Measurements from ENCODE around the gene SPI1. TPM values are rescaled to one million over a fixed set of nuclear protein-coding genes. Genes with fewer than 3 reads are reported as not detected.

SPI1 gene
- total and polyA plus RNA-seq, 2 experiments from 2014 or later = 0.13 to 2.0 TPM

DNA sequence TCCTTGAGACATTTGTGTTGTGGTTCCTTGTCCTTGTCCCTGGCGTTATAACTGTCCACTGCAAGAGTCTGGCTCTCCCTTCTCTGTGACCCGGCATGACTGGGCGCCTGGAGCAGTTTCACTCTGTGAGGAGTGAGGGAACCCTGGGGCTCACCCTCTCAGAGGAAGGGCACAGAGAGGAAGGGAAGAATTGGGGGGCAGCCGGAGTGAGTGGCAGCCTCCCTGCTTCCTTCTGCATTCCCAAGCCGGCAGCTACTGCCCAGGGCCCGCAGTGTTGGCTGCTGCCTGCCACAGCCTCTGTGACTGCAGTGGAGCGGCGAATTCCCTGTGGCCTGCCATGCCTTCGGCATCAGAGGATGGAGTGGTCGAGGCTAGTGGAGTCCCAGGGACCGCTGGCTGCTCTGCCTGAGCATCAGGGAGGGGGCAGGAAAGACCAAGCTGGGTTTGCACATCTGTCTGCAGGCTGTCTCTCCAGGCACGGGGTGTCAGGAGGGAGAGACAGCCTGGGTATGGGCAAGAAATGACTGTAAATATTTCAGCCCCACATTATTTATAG, 48.8 kb downstream of the SPI1 start:
- H3K4me1 ChIP-seq (ENCODE audit: insufficient read depth) = no peaks in the 10 kb centered on the region
- no peaks in the 10 kb centered on the region for H3K27me3 ChIP-seq
- no peak overlapping the region for H2AFZ ChIP-seq
- H4K20me1 ChIP-seq (ENCODE audit: insufficient read depth, poor library complexity, severe bottlenecking) = no peaks in the 10 kb centered on the region
- no peak overlapping the region for H3K27ac ChIP-seq
- H3K36me3 ChIP-seq (replicated peaks; ENCODE audit: insufficient read depth, low read depth) = no peaks in the 10 kb centered on the region
- H3K79me2 ChIP-seq = no peaks in the 10 kb centered on the region
- no peaks in the 10 kb centered on the region for H3K9me2 ChIP-seq (replicated peaks; ENCODE audit: insufficient read depth)
- no peak for TF ChIP-seq EZH2phosphoT487 (IDR thresholded peaks at IDR 0.05; ENCODE audit: low read depth, severe bottlenecking, unreplicated experiment)
- TF ChIP-seq, protein P1, sequence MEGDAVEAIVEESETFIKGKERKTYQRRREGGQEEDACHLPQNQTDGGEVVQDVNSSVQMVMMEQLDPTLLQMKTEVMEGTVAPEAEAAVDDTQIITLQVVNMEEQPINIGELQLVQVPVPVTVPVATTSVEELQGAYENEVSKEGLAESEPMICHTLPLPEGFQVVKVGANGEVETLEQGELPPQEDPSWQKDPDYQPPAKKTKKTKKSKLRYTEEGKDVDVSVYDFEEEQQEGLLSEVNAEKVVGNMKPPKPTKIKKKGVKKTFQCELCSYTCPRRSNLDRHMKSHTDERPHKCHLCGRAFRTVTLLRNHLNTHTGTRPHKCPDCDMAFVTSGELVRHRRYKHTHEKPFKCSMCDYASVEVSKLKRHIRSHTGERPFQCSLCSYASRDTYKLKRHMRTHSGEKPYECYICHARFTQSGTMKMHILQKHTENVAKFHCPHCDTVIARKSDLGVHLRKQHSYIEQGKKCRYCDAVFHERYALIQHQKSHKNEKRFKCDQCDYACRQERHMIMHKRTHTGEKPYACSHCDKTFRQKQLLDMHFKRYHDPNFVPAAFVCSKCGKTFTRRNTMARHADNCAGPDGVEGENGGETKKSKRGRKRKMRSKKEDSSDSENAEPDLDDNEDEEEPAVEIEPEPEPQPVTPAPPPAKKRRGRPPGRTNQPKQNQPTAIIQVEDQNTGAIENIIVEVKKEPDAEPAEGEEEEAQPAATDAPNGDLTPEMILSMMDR (IDR thresholded peaks at IDR 0.05; ENCODE audit: poor library complexity) = no peak
- TF ChIP-seq EZH2 (IDR thresholded peaks at IDR 0.05; ENCODE audit: borderline replicate concordance) = no peak
- H3K4me2 ChIP-seq = no peak overlapping the region
- 96% methylated on average over 12 of the region's 12 CpGs for WGBS (ENCODE audit: low lambda C conversion rate, missing lambda C conversion rate)
- H3K4me3 ChIP-seq = no peak overlapping the region
- no peaks in the 10 kb centered on the region for H3K9me3 ChIP-seq (ENCODE audit: low read depth)
- DNase-seq (ENCODE audit: low spot score) = no peak

DNA sequence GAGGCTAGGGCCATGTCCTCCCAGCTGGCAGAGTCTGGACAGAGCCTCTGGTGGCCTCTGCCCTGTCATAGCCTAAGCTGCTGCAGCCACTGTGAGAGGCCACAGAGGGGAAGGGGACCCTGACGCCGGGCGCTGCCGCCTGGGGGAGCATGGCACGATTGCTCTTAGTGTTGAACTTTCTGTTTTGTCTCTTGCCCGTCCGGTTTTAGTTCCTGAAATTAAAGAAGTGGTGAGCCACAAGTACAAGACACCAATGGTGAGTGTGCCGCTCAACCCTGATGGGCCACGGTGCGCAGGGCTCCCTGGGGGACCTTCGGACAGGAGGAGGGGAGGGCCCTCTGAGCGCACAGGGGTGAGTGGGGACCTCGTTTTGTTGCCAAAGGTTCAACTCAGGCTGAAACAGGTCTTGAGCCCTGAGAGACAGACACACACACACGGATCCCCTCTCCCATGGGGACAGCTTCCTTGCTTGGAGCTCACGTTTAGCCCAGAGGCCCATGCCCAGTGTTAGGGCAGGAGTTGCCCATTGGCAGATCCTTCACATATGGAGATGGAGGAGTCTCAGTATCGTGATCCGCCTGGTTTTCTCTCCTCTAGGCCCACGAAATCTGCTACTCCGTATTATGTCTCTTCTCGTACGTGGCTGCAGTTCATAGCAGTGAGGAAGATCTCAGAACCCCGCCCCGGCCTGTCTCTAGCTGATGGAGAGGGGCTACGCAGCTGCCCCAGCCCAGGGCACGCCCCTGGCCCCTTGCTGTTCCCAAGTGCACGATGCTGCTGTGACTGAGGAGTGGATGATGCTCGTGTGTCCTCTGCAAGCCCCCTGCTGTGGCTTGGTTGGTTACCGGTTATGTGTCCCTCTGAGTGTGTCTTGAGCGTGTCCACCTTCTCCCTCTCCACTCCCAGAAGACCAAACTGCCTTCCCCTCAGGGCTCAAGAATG, 49.6 kb downstream of the SPI1 start:
- no peak for TF ChIP-seq EZH2 (IDR thresholded peaks at IDR 0.05; ENCODE audit: borderline replicate concordance)
- TF ChIP-seq EZH2phosphoT487 (IDR thresholded peaks at IDR 0.05; ENCODE audit: low read depth, severe bottlenecking, unreplicated experiment) = no peak
- H3K36me3 ChIP-seq (replicated peaks; ENCODE audit: insufficient read depth, low read depth) = no peaks in the 10 kb centered on the region
- no peaks in the 10 kb centered on the region for H3K79me2 ChIP-seq
- no peaks in the 10 kb centered on the region for H3K4me1 ChIP-seq (ENCODE audit: insufficient read depth)
- no peaks in the 10 kb centered on the region for H3K9me2 ChIP-seq (replicated peaks; ENCODE audit: insufficient read depth)
- H3K27ac ChIP-seq = no peak overlapping the region
- no peaks in the 10 kb centered on the region for H3K9me3 ChIP-seq (ENCODE audit: low read depth)
- no peaks in the 10 kb centered on the region for H3K27me3 ChIP-seq
- no peaks in the 10 kb centered on the region for H4K20me1 ChIP-seq (ENCODE audit: insufficient read depth, poor library complexity, severe bottlenecking)
- 95% methylated on average over 29 of the region's 29 CpGs for WGBS (ENCODE audit: low lambda C conversion rate, missing lambda C conversion rate)
- H3K4me3 ChIP-seq = no peak overlapping the region
- H3K4me2 ChIP-seq = no peak overlapping the region
- peak; percentile 2 for DNase-seq (ENCODE audit: low spot score)
- H2AFZ ChIP-seq = no peak overlapping the region

DNA sequence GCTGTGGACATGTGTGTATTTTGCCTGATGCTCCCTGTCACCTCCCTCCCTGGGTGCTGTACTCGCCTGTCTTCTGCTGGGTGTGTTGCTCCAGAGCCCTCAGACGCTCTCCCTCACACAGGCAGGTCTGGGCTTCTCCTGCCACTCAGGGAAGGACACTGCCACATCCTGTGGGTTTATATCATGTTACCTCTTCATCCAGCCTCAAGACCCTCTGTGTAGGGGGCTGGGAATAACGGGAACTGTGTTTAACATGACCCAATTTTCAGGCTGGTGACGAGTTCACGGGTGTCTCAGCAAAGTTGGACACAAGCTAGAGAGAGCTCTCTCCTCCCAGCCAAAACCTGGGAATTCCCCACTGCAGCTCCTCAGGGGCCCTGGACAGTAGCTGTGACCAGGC, 50.4 kb downstream of the SPI1 start:
- no peaks in the 10 kb centered on the region for H3K36me3 ChIP-seq (replicated peaks; ENCODE audit: insufficient read depth, low read depth)
- H4K20me1 ChIP-seq (ENCODE audit: insufficient read depth, poor library complexity, severe bottlenecking) = no peaks in the 10 kb centered on the region
- WGBS (ENCODE audit: low lambda C conversion rate, missing lambda C conversion rate) = 92% methylated on average over 5 of the region's 5 CpGs
- H3K79me2 ChIP-seq = no peaks in the 10 kb centered on the region
- no peak overlapping the region for H2AFZ ChIP-seq
- DNase-seq (ENCODE audit: low spot score) = no peak
- no peaks in the 10 kb centered on the region for H3K9me3 ChIP-seq (ENCODE audit: low read depth)
- no peaks in the 10 kb centered on the region for H3K9me2 ChIP-seq (replicated peaks; ENCODE audit: insufficient read depth)
- no peaks in the 10 kb centered on the region for H3K27me3 ChIP-seq
- TF ChIP-seq EZH2phosphoT487 (IDR thresholded peaks at IDR 0.05; ENCODE audit: low read depth, severe bottlenecking, unreplicated experiment) (no peak), EZH2 (IDR thresholded peaks at IDR 0.05; ENCODE audit: borderline replicate concordance) (no peak)
- TF ChIP-seq, protein P1 (IDR thresholded peaks at IDR 0.05; ENCODE audit: poor library complexity) = no peak
- no peak overlapping the region for H3K27ac ChIP-seq
- no peaks in the 10 kb centered on the region for H3K4me1 ChIP-seq (ENCODE audit: insufficient read depth)
- no peak overlapping the region for H3K4me3 ChIP-seq
- no peak overlapping the region for H3K4me2 ChIP-seq

DNA sequence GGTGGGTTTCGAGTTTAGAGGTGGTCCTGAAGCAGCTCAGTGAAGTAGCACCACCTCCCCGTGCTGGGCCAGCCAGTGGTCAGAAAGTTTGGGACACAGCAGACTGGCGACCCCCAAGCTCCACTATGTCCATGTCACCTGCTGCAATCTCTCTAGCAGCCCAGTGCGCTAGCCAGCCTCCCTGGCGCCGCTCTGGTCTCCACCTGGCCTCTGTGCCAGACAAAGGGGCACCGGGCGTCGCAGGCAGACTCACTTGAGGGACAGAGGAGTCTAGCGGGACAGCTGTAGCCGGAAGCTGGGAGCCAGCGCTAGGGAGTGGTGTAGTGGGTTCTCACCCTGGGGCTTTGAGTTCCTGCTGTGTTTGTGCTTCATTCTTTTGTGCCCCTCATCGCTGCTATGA, 51.3 kb downstream of the SPI1 start:
- no peak overlapping the region for H2AFZ ChIP-seq
- no peak overlapping the region for H3K27ac ChIP-seq
- no peak overlapping the region for H3K4me2 ChIP-seq
- no peak overlapping the region for H3K4me3 ChIP-seq
- WGBS (ENCODE audit: low lambda C conversion rate, missing lambda C conversion rate) = 95% methylated on average over 13 of the region's 13 CpGs
- H3K4me1 ChIP-seq (ENCODE audit: insufficient read depth) = no peaks in the 10 kb centered on the region
- no peak for DNase-seq (ENCODE audit: low spot score)
- no peaks in the 10 kb centered on the region for H4K20me1 ChIP-seq (ENCODE audit: insufficient read depth, poor library complexity, severe bottlenecking)
- no peaks in the 10 kb centered on the region for H3K36me3 ChIP-seq (replicated peaks; ENCODE audit: insufficient read depth, low read depth)
- TF ChIP-seq, protein P1 (IDR thresholded peaks at IDR 0.05; ENCODE audit: poor library complexity) = no peak
- TF ChIP-seq EZH2 (IDR thresholded peaks at IDR 0.05; ENCODE audit: borderline replicate concordance) = no peak
- no peak for TF ChIP-seq EZH2phosphoT487 (IDR thresholded peaks at IDR 0.05; ENCODE audit: low read depth, severe bottlenecking, unreplicated experiment)
- H3K9me2 ChIP-seq (replicated peaks; ENCODE audit: insufficient read depth) = no peaks in the 10 kb centered on the region
- no peaks in the 10 kb centered on the region for H3K27me3 ChIP-seq
- H3K9me3 ChIP-seq (ENCODE audit: low read depth) = no peaks in the 10 kb centered on the region
- no peaks in the 10 kb centered on the region for H3K79me2 ChIP-seq
